SK-N-SH (cell line): ENCODE data around the gene MISFA. TPM values are rescaled to one million over a fixed set of nuclear protein-coding genes. Genes with fewer than 3 reads are reported as not detected.
A peak's percentile ranks its signal among the peaks of the same experiment; 100 is the strongest.
"Not testable (repeated sequence)": the region's sequence is repeated elsewhere in the genome, so short reads cannot be mapped to it uniquely, and the experiment has no call there.

Experiments
- CTCF ChIA-PET: fragments of 300-600, 350-600 bp; formaldehyde crosslinking; extraction: SDS; loops from one replicate; lab custom pipeline; 2021; lab: Yijun Ruan, JAX
- POLR2A ChIA-PET: fragments of 350-600 bp; sonication (Branson Sonifier 250); formaldehyde crosslinking; extraction: SDS; loops from one replicate; lab custom pipeline; 2020; ENCODE audit warnings: antibody characterized with exemption, inconsistent platforms; lab: Yijun Ruan, JAX
- DNase-seq: peaks from one replicate; pipeline ENCODE4 v3.0.0; 2012
- H2AFZ ChIP-seq: fragments of 200-600 bp; sonication (generic); 2 replicates; pipeline ENCODE4 v1.8.1; 2016; ENCODE audit warnings: antibody characterized with exemption, mild to moderate bottlenecking, low read depth
- H3F3A ChIP-seq: fragments of 200-600 bp; sonication (generic); replicated peaks from 2 replicates; pipeline ENCODE3; 2016; ENCODE audit warnings: antibody characterized with exemption, mild to moderate bottlenecking; ENCODE audit not compliant: insufficient read depth
- H3K27ac ChIP-seq, 2 experiments: fragments of 200-500 bp in 1 of 2; fragments of 200-600 bp in 1 of 2; sonication (Bioruptor generic) in 1 of 2; sonication (generic), shearing (Covaris generic) in 1 of 2; 2 replicates each; pipeline versions ENCODE4 v1.5.1 to v1.6.1; 2014 to 2016; ENCODE audit warnings: low read depth in 2 of 2, inconsistent platforms in 1 of 2, low read length in 1 of 2, mild to moderate bottlenecking in 1 of 2, mixed read lengths in 1 of 2
- H3K27me3 ChIP-seq: fragments of 200-600 bp; sonication (generic), shearing (Covaris generic); 2 replicates; pipeline ENCODE4 v1.6.1; 2016; ENCODE audit warnings: mixed run types; ENCODE audit not compliant: insufficient read depth
- H3K36me3 ChIP-seq, 2 experiments: fragments of 200-500 bp in 1 of 2; fragments of 200-600 bp in 1 of 2; sonication (Bioruptor generic) in 1 of 2; sonication (generic) in 1 of 2; replicated peaks in 1 of 2; 2 replicates each; pipeline versions ENCODE3 to v1.5.1; 2014 to 2016; ENCODE audit warnings: low read length in 1 of 2, mild to moderate bottlenecking in 1 of 2; ENCODE audit not compliant: insufficient read depth in 2 of 2, control insufficient read depth in 1 of 2
- H3K4me1 ChIP-seq, 2 experiments: fragments of 200-500 bp in 1 of 2; fragments of 200-600 bp in 1 of 2; sonication (Bioruptor generic) in 1 of 2; sonication (generic), shearing (Covaris generic) in 1 of 2; 2 replicates each; pipeline versions ENCODE4 v1.5.1 to v1.6.1; 2014 to 2016; ENCODE audit warnings: low read depth in 1 of 2, low read length in 1 of 2, mixed run types in 1 of 2; ENCODE audit not compliant: insufficient read depth in 2 of 2, control insufficient read depth in 1 of 2
- H3K4me2 ChIP-seq: fragments of 200-600 bp; sonication (generic), shearing (Covaris generic); 2 replicates; pipeline ENCODE4 v1.6.1; 2017; ENCODE audit warnings: mixed run types
- H3K4me3 ChIP-seq, 2 experiments: fragments of 200-500 bp in 1 of 2; fragments of 200-600 bp in 1 of 2; sonication (Bioruptor generic) in 1 of 2; sonication (generic), shearing (Covaris generic) in 1 of 2; 2 replicates each; pipeline versions ENCODE4 v1.5.1 to v1.8.1; 2014 to 2016; ENCODE audit warnings: low read depth in 2 of 2, inconsistent platforms in 1 of 2, low read length in 1 of 2, mild to moderate bottlenecking in 1 of 2, mixed read lengths in 1 of 2, moderate library complexity in 1 of 2
- H3K79me2 ChIP-seq: fragments of 200-600 bp; sonication (generic); 2 replicates; pipeline ENCODE4 v1.8.1; 2017; ENCODE audit warnings: mild to moderate bottlenecking; ENCODE audit not compliant: insufficient read depth
- H3K9ac ChIP-seq: fragments of 200-600 bp; sonication (generic); 2 replicates; pipeline ENCODE4 v1.6.1; 2017; ENCODE audit warnings: mixed run types
- H3K9me2 ChIP-seq: fragments of 200-600 bp; sonication (generic); 2 replicates; pipeline ENCODE4 v1.6.1; 2017; ENCODE audit warnings: mixed run types
- H3K9me3 ChIP-seq: fragments of 200-600 bp; sonication (generic); 2 replicates; pipeline ENCODE4 v1.6.1; 2017; ENCODE audit warnings: mixed run types, mild to moderate bottlenecking, moderate library complexity
- H4K20me1 ChIP-seq: fragments of 200-600 bp; sonication (generic); 2 replicates; pipeline ENCODE4 v1.6.1; 2017; ENCODE audit warnings: mild to moderate bottlenecking, mixed run types; ENCODE audit not compliant: insufficient read depth
- FOXM1 ChIP-seq: IDR thresholded peaks from 2 replicates; pipeline ENCODE4 v1.4.0; 2012; ENCODE audit warnings: low read depth, mild to moderate bottlenecking
- JUND ChIP-seq: IDR thresholded peaks from 2 replicates; pipeline ENCODE4 v1.4.0; 2012
- NRF1 ChIP-seq: IDR thresholded peaks from 2 replicates; pipeline ENCODE4 v1.6.1; 2012; ENCODE audit warnings: low read depth, mild to moderate bottlenecking, low read length
- SIN3A ChIP-seq: IDR thresholded peaks from 2 replicates; pipeline ENCODE4 v1.6.1; 2012; ENCODE audit warnings: low read depth, mild to moderate bottlenecking, low read length, moderate library complexity, borderline replicate concordance
- YY1 ChIP-seq: IDR thresholded peaks from 2 replicates; pipeline ENCODE4 v1.4.0; 2012; ENCODE audit warnings: low read depth, mild to moderate bottlenecking
- WGBS: methylation state at CpG from one replicate; pipeline ENCODE4 v1.1.6; 2017; ENCODE audit warnings: low lambda C conversion rate; 5-methylcytosine and 5-hydroxymethylcytosine counted together
- polyA plus RNA-seq, 3 experiments: library from polyadenylated mRNA; depleted of rRNA; stranded (reverse); fragments of >200 nt; gene quantifications; 2 replicates each; pipeline ENCODE4 v1.2.3, GENCODE V29; 2012
- TF ChIP-seq, protein P1 (sequence below): IDR thresholded peaks from 2 replicates; pipeline ENCODE4; 2012

MISFA gene
- polyA plus RNA-seq, 1 of the 3 experiments (the other 2 are of a cell fraction), result 2.4 TPM

DNA sequence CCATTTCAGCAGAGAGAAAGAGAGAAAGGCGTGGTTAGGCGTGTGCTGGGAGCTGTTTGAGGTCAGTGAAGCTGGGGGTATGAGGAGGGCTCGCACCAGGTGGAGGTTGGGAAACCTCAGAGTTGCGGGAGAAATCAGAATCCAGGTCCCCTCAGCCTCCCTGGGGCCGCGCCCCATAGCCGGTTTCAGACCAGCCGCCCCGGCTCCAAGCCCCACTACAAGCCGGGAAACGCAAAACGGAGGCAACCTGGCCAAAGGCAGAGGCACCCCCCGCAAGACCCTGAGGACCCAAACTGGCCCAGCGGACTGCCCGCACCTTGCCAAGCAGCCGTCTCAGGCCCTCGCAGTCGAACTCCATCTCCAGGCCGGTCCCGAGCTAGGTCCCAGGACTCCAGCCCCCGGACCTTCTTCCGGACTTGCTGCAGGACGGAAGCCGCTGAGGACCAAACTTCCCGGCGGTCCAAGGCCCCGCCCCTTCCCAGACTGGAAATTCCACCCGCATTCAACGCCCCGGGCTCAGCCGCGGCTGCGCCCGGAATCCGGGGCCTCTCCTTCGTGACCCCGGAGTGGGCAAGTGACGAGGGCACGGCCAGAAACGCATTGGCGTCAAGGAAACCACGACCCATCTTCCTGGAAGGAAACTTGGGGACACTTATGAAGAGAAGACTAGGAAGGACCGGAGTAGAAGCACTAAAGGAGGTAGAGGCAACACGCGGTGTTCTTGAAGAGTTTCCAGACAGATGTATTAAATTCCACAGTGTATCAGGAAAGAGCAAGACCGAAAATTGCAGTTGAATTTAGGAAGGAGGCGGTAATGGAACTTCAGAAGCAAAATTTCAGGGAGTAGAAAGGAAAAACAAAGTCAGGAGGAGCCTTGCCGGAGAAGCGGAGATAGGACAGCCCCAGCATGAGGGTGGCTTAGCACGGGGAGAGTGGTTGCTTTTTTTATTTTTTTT, 11.0 kb upstream of the MISFA start, which contains the start of gene UEVLD (continued):
- TF ChIP-seq, protein P1, sequence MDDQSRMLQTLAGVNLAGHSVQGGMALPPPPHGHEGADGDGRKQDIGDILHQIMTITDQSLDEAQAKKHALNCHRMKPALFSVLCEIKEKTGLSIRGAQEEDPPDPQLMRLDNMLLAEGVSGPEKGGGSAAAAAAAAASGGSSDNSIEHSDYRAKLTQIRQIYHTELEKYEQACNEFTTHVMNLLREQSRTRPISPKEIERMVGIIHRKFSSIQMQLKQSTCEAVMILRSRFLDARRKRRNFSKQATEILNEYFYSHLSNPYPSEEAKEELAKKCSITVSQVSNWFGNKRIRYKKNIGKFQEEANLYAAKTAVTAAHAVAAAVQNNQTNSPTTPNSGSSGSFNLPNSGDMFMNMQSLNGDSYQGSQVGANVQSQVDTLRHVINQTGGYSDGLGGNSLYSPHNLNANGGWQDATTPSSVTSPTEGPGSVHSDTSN, result peak; percentile 29; the same call in 1 of the 2 replicates
- TF ChIP-seq NRF1, result peak; percentile 62

DNA sequence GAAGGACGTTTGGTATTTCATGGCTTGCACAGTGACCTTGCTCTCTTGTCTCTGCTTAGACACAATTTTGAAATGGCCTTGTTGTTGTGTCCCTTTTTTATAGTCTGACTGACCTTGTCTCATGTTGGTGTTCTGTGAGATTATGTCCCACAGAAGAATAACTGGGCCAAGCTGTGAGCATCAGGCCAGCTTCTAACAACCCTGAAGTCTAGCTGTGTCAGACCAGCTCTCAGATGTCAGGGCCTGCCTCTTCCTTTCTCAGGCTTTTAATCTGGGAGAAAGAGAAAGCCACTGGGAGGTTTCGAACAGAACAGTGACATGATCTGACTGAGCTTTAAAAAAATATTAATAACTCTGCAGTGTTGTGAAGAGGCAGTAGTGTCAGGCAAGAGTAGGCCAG, 9.0 kb upstream of the MISFA start:
- Histone ChIP-seq H3K9ac (no peak overlapping the region), H3K9me3 (no peaks in the 10 kb centered on the region), H3K36me3 (no peaks in the 10 kb centered on the region), H3K27me3 (no peaks in the 10 kb centered on the region), H2AFZ (no peak overlapping the region), H3K4me3 (no peak overlapping the region), H3K27ac (no peak overlapping the region)
- WGBS, result 60% methylated on average over 2 of the region's 2 CpGs
- no peak for TF ChIP-seq YY1
- no peak for TF ChIP-seq JUND
- TF ChIP-seq SIN3A, result no peak
- no peak for TF ChIP-seq FOXM1
- TF ChIP-seq, all 33 proteins: peak for 0
- Histone ChIP-seq H3K79me2 (peaks cover 76% of the 10 kb centered on the region), H3K4me1 (peaks cover 13% of the 10 kb centered on the region in 2 experiments; a peak in 2 of 4 replicates), H3F3A (no peaks in the 10 kb centered on the region), H3K9me2 (no peaks in the 10 kb centered on the region), H3K4me2 (peak overlapping the region; percentile 91), H4K20me1 (no peaks in the 10 kb centered on the region; the same call in 1 of the 2 replicates)
- DNase-seq, result no peak
- ChIA-PET CTCF (interaction anchor here (1.6 kb wide), 1 partner anchor 43 kb away, joined by 3 read pairs; no protein-coding TSS in a partner anchor), POLR2A (interaction anchor here (0.6 to 1.0 kb wide), 2 partner anchors 11 to 44 kb away, joined by 3 read pairs; partner anchors contain the start of gene SPTY2D1)

DNA sequence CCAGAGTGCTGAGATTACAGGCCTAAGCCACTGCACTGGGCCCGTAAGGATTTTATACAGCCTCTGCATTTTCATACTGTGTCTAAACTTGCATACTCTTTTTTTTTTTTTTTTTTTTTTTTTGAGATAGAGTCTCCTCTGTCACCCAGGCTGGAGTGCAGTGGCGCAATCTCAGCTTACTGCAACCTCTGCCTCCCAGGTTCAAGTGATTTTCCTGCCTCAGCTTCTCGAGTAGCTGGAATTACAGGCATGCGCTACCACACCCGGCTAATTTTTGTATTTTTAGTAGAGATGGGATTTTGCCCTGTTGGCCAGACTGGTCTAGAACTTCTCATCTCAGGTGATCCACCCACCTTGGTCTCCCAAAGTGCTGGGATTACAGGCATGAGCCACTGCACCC, 5.5 kb upstream of the MISFA start:
- DNase-seq, H3K9me3 ChIP-seq, H4K20me1 ChIP-seq, H3K4me2 ChIP-seq, H3F3A ChIP-seq, H3K27me3 ChIP-seq, H3K4me3 ChIP-seq, H2AFZ ChIP-seq, H3K27ac ChIP-seq, POLR2A ChIA-PET, H3K9ac ChIP-seq, H3K9me2 ChIP-seq, H3K36me3 ChIP-seq: not testable (repeated sequence)
- CTCF ChIA-PET, result interaction anchor here (2.7 kb wide), 1 partner anchor 128 kb away, joined by 7 read pairs; no protein-coding TSS in a partner anchor
- H3K79me2 ChIP-seq, result peaks cover 42% of the 10 kb centered on the region
- peaks cover 11 to 13% of the 10 kb centered on the region in 2 experiments; a peak in 2 of 4 replicates for H3K4me1 ChIP-seq
- 95% methylated on average over 5 of the region's 5 CpGs for WGBS
